Upper lobe of left lung (tissue), 4 donors: ENCODE data around the gene DSCAM.

Experiments used
- EP300 ChIP-seq, 4 donors: sonication (generic); formaldehyde crosslinking; IDR thresholded peaks; one replicate each; pipeline ENCODE4 v1.5.1; 2017; ENCODE audit warnings: antibody characterized with exemption in 4 of 4, control low read depth in 2 of 4
- POLR2A ChIP-seq, 4 donors: fragments of 450-650 bp; IDR thresholded peaks; one replicate each; pipeline ENCODE4 v1.5.1; 2016 to 2017; ENCODE audit warnings: antibody characterized with exemption in 4 of 4, mild to moderate bottlenecking in 2 of 4
- POLR2AphosphoS5 ChIP-seq, 2 donors: sonication (generic); formaldehyde crosslinking; IDR thresholded peaks; one replicate each; pipeline ENCODE4 v1.5.1; 2017; ENCODE audit warnings: antibody characterized with exemption in 2 of 2
- TF ChIP-seq, protein P1 (sequence below), 6 experiments: fragments of 450-650 bp in 4 of 6; fragments of 200-600 bp in 2 of 6; sonication (generic) in 2 of 6; IDR thresholded peaks; one replicate each; pipeline ENCODE4 v1.5.1; 2016 to 2019; ENCODE audit warnings: antibody characterized with exemption in 6 of 6

DNA sequence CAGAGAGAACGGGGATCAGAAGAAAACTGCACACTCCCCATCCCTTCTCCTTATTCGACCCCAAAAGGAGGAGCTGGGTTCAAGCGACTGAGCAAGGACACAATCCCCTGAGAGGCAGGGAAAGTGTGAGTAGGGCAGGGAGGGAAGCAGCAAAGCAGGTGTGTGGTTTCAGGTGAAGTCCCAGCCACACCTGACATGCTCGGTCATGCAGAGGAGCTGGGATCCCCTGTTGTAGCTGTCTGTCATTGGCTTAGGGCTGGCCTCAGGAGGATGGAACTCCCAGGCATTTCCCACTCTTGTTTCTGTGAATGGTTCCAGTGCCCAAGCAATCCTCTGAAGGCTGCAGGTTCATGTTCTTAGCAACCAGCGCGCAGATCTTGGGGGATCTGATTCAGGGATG lies 150.7 kb downstream of the DSCAM start:
- TF ChIP-seq, protein P1, sequence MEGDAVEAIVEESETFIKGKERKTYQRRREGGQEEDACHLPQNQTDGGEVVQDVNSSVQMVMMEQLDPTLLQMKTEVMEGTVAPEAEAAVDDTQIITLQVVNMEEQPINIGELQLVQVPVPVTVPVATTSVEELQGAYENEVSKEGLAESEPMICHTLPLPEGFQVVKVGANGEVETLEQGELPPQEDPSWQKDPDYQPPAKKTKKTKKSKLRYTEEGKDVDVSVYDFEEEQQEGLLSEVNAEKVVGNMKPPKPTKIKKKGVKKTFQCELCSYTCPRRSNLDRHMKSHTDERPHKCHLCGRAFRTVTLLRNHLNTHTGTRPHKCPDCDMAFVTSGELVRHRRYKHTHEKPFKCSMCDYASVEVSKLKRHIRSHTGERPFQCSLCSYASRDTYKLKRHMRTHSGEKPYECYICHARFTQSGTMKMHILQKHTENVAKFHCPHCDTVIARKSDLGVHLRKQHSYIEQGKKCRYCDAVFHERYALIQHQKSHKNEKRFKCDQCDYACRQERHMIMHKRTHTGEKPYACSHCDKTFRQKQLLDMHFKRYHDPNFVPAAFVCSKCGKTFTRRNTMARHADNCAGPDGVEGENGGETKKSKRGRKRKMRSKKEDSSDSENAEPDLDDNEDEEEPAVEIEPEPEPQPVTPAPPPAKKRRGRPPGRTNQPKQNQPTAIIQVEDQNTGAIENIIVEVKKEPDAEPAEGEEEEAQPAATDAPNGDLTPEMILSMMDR (IDR thresholded peaks at IDR 0.05), result no peak
- TF ChIP-seq POLR2AphosphoS5 (IDR thresholded peaks at IDR 0.05) (no peak), POLR2A (IDR thresholded peaks at IDR 0.05) (no peak), EP300 (IDR thresholded peaks at IDR 0.05) (no peak)
